Natural killer cell (primary cell): ENCODE data around the gene SFTPB. TPM values are rescaled to one million over a fixed set of nuclear protein-coding genes. Genes with fewer than 3 reads are reported as not detected.

Experiments used
- ATAC-seq, 3 donors: fragments of 150-1000 bp in 2 of 3; fragments of 200-7000 bp in 1 of 3; cut with Tn5 transposase; 1 replicate in 1 of 3; 2 replicates in 2 of 3; pipeline ENCODE4 v1.10.0; 2021; ENCODE audit warnings: mild to moderate bottlenecking in 2 of 3, moderate library complexity in 2 of 3
- DNase-seq, 2 donors: peaks; one replicate each; pipeline versions ENCODE4 v3.0.0 to v3.0.0-alpha.2; 2013 to 2021; ENCODE audit warnings: mixed read lengths in 1 of 2
- H3K27ac ChIP-seq: one replicate; pipeline ENCODE4 v1.5.1; 2013; ENCODE audit warnings: mild to moderate bottlenecking, low read length
- H3K27me3 ChIP-seq: one replicate; pipeline ENCODE4 v1.6.1; 2013; ENCODE audit warnings: low read length; ENCODE audit not compliant: control insufficient read depth, insufficient read depth
- H3K36me3 ChIP-seq: one replicate; pipeline ENCODE4 v1.6.1; 2013; ENCODE audit warnings: low read length; ENCODE audit not compliant: control insufficient read depth, insufficient read depth
- H3K4me1 ChIP-seq: one replicate; pipeline ENCODE4 v1.6.1; 2013; ENCODE audit warnings: low read length; ENCODE audit not compliant: control insufficient read depth, insufficient read depth
- H3K4me3 ChIP-seq: one replicate; pipeline ENCODE4 v1.5.1; 2013; ENCODE audit warnings: low read length
- H3K9me3 ChIP-seq: one replicate; pipeline ENCODE4 v1.6.1; 2013; ENCODE audit warnings: low read length; ENCODE audit not compliant: control insufficient read depth, insufficient read depth
- H3K27ac Mint-ChIP-seq, 2 donors: one replicate each; pipeline ENCODE4 v1.8.0; 2022; ENCODE audit warnings: mild to moderate bottlenecking in 2 of 2, mixed read lengths in 2 of 2, moderate library complexity in 1 of 2
- H3K27me3 Mint-ChIP-seq, 2 donors: one replicate each; pipeline ENCODE4 v1.8.0; 2022; ENCODE audit warnings: low read depth in 2 of 2, mixed read lengths in 2 of 2
- H3K36me3 Mint-ChIP-seq: one replicate; pipeline ENCODE4 v1.8.0; 2022; ENCODE audit warnings: mixed read lengths
- H3K4me1 Mint-ChIP-seq, 2 donors: one replicate each; pipeline ENCODE4 v1.8.0; 2022; ENCODE audit warnings: mixed read lengths in 2 of 2
- H3K4me3 Mint-ChIP-seq: one replicate; pipeline ENCODE4 v1.8.0; 2022; ENCODE audit warnings: mild to moderate bottlenecking, moderate library complexity, mixed read lengths
- H3K9me3 Mint-ChIP-seq, 2 donors: one replicate each; pipeline ENCODE4 v1.8.0; 2022; ENCODE audit warnings: mixed read lengths in 2 of 2
- CTCF ChIP-seq: fragments of 200-600 bp; IDR thresholded peaks from one replicate; pipeline ENCODE4 v1.8.0; 2022; ENCODE audit warnings: antibody characterized with exemption
- WGBS: methylation state at CpG from one replicate; pipeline ENCODE4 v1.1.7; 2013; ENCODE audit warnings: missing lambda C conversion rate; ENCODE audit not compliant: insufficient coverage; 5-methylcytosine and 5-hydroxymethylcytosine counted together
- intact Hi-C: fragments of 100-400 bp; cut with micrococcal nuclease; formaldehyde crosslinking; loops from one replicate; pipeline ENCODE4 v1.14.2; 2022
- total RNA-seq, 4 donors: library from RNA; stranded (reverse); fragments of 120-200 nt in 1 of 4; gene quantifications; one replicate each; pipeline versions ENCODE4 v1.2.3 to v1.2.4, GENCODE V29; 2013 to 2022

SFTPB gene
- total RNA-seq, 3 donors from 2014 or later (not counting 1 experiment from before 2014, with no cell fraction given), result not detected

GRCh38 chr2:85704800-85705679, 37.0 kb upstream of the SFTPB start:
- TF ChIP-seq CTCF, result no peak
- peak overlapping the region; percentile 97 for H3K27ac ChIP-seq
- Mint-ChIP-seq H3K27ac (peak overlapping the region; percentile 93 to 96), H3K9me3 (no peaks in the 10 kb centered on the region), H3K4me1 (peaks cover 70 to 71% of the 10 kb centered on the region in 2 donors), H3K27me3 (no peaks in the 10 kb centered on the region), H3K36me3 (no peaks in the 10 kb centered on the region), H3K4me3 (peak overlapping the region; percentile 87)
- peaks cover 63% of the 10 kb centered on the region for H3K4me1 ChIP-seq
- peak overlapping the region; percentile 11 for H3K4me3 ChIP-seq
- H3K27me3 ChIP-seq, result no peaks in the 10 kb centered on the region
- peaks cover 3% of the 10 kb centered on the region for H3K36me3 ChIP-seq
- ATAC-seq (peak; percentile 46 to 77 (median 74)), DNase-seq (peak; percentile 60 to 71)
- H3K9me3 ChIP-seq, result no peaks in the 10 kb centered on the region
- WGBS, result 14% methylated on average over 7 of the region's 8 CpGs
- intact Hi-C loops, result loop anchor here (1.0 to 5.0 kb wide), 4 partner anchors 11 to 377 kb away; partner anchors contain the start of gene GNLY

- ATAC-seq, result no peak
- intact Hi-C loops, result loop anchor here (2.0 to 5.0 kb wide), 2 partner anchors 297 to 333 kb away; no protein-coding TSS in a partner anchor
- Mint-ChIP-seq H3K4me3 (peak overlapping the region; percentile 87), H3K36me3 (peaks cover 6% of the 10 kb centered on the region), H3K9me3 (no peaks in the 10 kb centered on the region), H3K27ac (peak overlapping the region; percentile 93 to 96), H3K27me3 (no peaks in the 10 kb centered on the region), H3K4me1 (peaks cover 78% of the 10 kb centered on the region in 2 donors)
- Histone ChIP-seq H3K4me3 (no peak overlapping the region), H3K36me3 (peaks cover 9% of the 10 kb centered on the region), H3K27ac (peak overlapping the region; percentile 97), H3K4me1 (peaks cover 67% of the 10 kb centered on the region), H3K27me3 (no peaks in the 10 kb centered on the region), H3K9me3 (no peaks in the 10 kb centered on the region)
- WGBS, result 86% methylated on average over 2 of the region's 3 CpGs
- no peak for TF ChIP-seq CTCF
- DNase-seq, result no peak
Observed at GRCh38 chr2:85704038-85704437, 36.0 kb upstream of the SFTPB start.

GRCh38 chr2:85703329-85703728, 35.3 kb upstream of the SFTPB start:
- Mint-ChIP-seq H3K9me3 (no peaks in the 10 kb centered on the region), H3K27me3 (no peaks in the 10 kb centered on the region), H3K4me1 (peaks cover 85% of the 10 kb centered on the region in 2 donors), H3K36me3 (peaks cover 13% of the 10 kb centered on the region), H3K4me3 (peak overlapping the region; percentile 76), H3K27ac (peak overlapping the region; percentile 93 to 96)
- peaks cover 74% of the 10 kb centered on the region for H3K4me1 ChIP-seq
- intact Hi-C loops, result loop anchor here (5.0 kb wide), 1 partner anchor 296 kb away; no protein-coding TSS in a partner anchor
- H3K9me3 ChIP-seq, result no peaks in the 10 kb centered on the region
- ATAC-seq, result no peak
- peak overlapping the region; percentile 97 for H3K27ac ChIP-seq
- TF ChIP-seq CTCF, result no peak
- no peaks in the 10 kb centered on the region for H3K27me3 ChIP-seq
- DNase-seq, result no peak
- H3K36me3 ChIP-seq, result peaks cover 16% of the 10 kb centered on the region
- H3K4me3 ChIP-seq, result no peak overlapping the region
